CD14-positive monocyte (primary cell): ENCODE measurements around the gene DOCK6. TPM values are rescaled to one million over a fixed set of nuclear protein-coding genes. Genes with fewer than 3 reads are reported as not detected.

ENCODE experiments used
- DNase-seq, 3 donors: peaks; one replicate each; pipeline ENCODE4 v3.0.0-alpha.2; 2011 to 2022
- H2AFZ ChIP-seq: 2 replicates; pipeline ENCODE4 v1.6.0; 2012; ENCODE audit warnings: mild to moderate bottlenecking, low read depth, low read length, inconsistent platforms; ENCODE audit not compliant: insufficient read depth, poor library complexity, severe bottlenecking
- H3K27ac ChIP-seq, 2 donors: 1 replicate in 1 of 2; 2 replicates in 1 of 2; pipeline ENCODE4 v1.5.1; 2012 to 2013; ENCODE audit warnings: low read length in 2 of 2, control low read depth in 1 of 2, inconsistent platforms in 1 of 2, low read depth in 1 of 2, mild to moderate bottlenecking in 1 of 2
- H3K27me3 ChIP-seq, 2 donors: one replicate each; pipeline versions ENCODE4 v1.6.0 to v1.6.1; 2011 to 2013; ENCODE audit warnings: low read length in 2 of 2; ENCODE audit not compliant: control insufficient read depth in 2 of 2, insufficient read depth in 2 of 2
- H3K36me3 ChIP-seq, 2 donors: replicated peaks in 1 of 2; 1 replicate in 1 of 2; 2 replicates in 1 of 2; pipeline versions ENCODE4 v1.5.1 to v1.6.1; 2012 to 2013; ENCODE audit warnings: low read length in 2 of 2, control low read depth in 1 of 2, inconsistent platforms in 1 of 2, mild to moderate bottlenecking in 1 of 2; ENCODE audit not compliant: insufficient read depth in 2 of 2, control insufficient read depth in 1 of 2
- H3K4me1 ChIP-seq, 2 donors: 1 replicate in 1 of 2; 2 replicates in 1 of 2; pipeline versions ENCODE4 v1.5.1 to v1.6.1; 2012 to 2013; ENCODE audit warnings: low read length in 2 of 2, control low read depth in 1 of 2, inconsistent platforms in 1 of 2, mild to moderate bottlenecking in 1 of 2, moderate library complexity in 1 of 2; ENCODE audit not compliant: insufficient read depth in 2 of 2, control insufficient read depth in 1 of 2
- H3K4me2 ChIP-seq: replicated peaks from 2 replicates; pipeline ENCODE3; 2012; ENCODE audit warnings: low read length, moderate library complexity, mild to moderate bottlenecking; ENCODE audit not compliant: poor library complexity, severe bottlenecking; ENCODE audit errors: extremely low read depth
- H3K4me3 ChIP-seq, 3 experiments: fragments of 200-600 bp in 1 of 3; sonication (generic) in 1 of 3; replicated peaks in 1 of 3; 1 replicate in 2 of 3; 2 replicates in 1 of 3; pipeline ENCODE4 v1.5.1; 2011 to 2013; ENCODE audit warnings: low read length in 3 of 3, mild to moderate bottlenecking in 3 of 3, control low read depth in 2 of 3, low read depth in 2 of 3, inconsistent platforms in 1 of 3, moderate library complexity in 1 of 3
- H3K79me2 ChIP-seq: 2 replicates; pipeline ENCODE4 v1.6.0; 2012; ENCODE audit warnings: mild to moderate bottlenecking, control low read depth, inconsistent platforms, low read length, moderate library complexity; ENCODE audit not compliant: insufficient read depth
- H3K9ac ChIP-seq: 2 replicates; pipeline ENCODE4 v1.6.0; 2017; ENCODE audit warnings: low read length, mild to moderate bottlenecking; ENCODE audit not compliant: insufficient read depth, poor library complexity, severe bottlenecking
- H3K9me3 ChIP-seq, 2 donors: replicated peaks in 1 of 2; 1 replicate in 1 of 2; 2 replicates in 1 of 2; pipeline versions ENCODE4 v1.5.1 to v1.6.1; 2012 to 2013; ENCODE audit warnings: low read length in 2 of 2, control low read depth in 1 of 2; ENCODE audit not compliant: control insufficient read depth in 1 of 2, insufficient read depth in 1 of 2
- H4K20me1 ChIP-seq: 2 replicates; pipeline ENCODE4 v1.6.0; 2012; ENCODE audit warnings: mild to moderate bottlenecking, low read length, control low read depth, moderate library complexity; ENCODE audit not compliant: insufficient read depth
- H3K27ac Mint-ChIP-seq, 7 donors: one replicate each; pipeline ENCODE4 v1.8.0; 2020; ENCODE audit warnings: mild to moderate bottlenecking in 7 of 7, mixed read lengths in 7 of 7, moderate library complexity in 6 of 7, inconsistent platforms in 2 of 7
- H3K27me3 Mint-ChIP-seq, 3 donors: one replicate each; pipeline ENCODE4 v1.8.0; 2021 to 2022; ENCODE audit warnings: low read depth in 3 of 3, mild to moderate bottlenecking in 3 of 3, mixed read lengths in 3 of 3, moderate library complexity in 3 of 3, inconsistent platforms in 1 of 3
- H3K36me3 Mint-ChIP-seq, 2 donors: one replicate each; pipeline ENCODE4 v1.8.0; 2020; ENCODE audit warnings: mixed read lengths in 2 of 2, inconsistent platforms in 1 of 2, mild to moderate bottlenecking in 1 of 2
- H3K4me1 Mint-ChIP-seq: one replicate; pipeline ENCODE4 v1.8.0; 2020; ENCODE audit warnings: mild to moderate bottlenecking, mixed read lengths
- H3K4me3 Mint-ChIP-seq, 2 donors: one replicate each; pipeline ENCODE4 v1.8.0; 2020; ENCODE audit warnings: mild to moderate bottlenecking in 2 of 2, mixed read lengths in 2 of 2, moderate library complexity in 1 of 2
- H3K9me3 Mint-ChIP-seq, 7 donors: one replicate each; pipeline ENCODE4 v1.8.0; 2020 to 2022; ENCODE audit warnings: mixed read lengths in 7 of 7, mild to moderate bottlenecking in 6 of 7, moderate library complexity in 6 of 7, inconsistent platforms in 2 of 7
- WGBS: methylation state at CpG from one replicate; pipeline ENCODE4 v1.1.5; 2013; ENCODE audit warnings: missing lambda C conversion rate; ENCODE audit not compliant: insufficient coverage; 5-methylcytosine and 5-hydroxymethylcytosine counted together
- intact Hi-C, 2 donors: fragments of 100-400 bp; cut with micrococcal nuclease; formaldehyde crosslinking; loops; one replicate each; pipeline versions ENCODE4 v1.15.0 to v1.15.1; 2023
- polyA plus RNA-seq, 3 donors: library from polyadenylated mRNA; depleted of rRNA in 1 of 3; unstranded in 2 of 3; stranded (reverse) in 1 of 3; fragments of 300-500 nt in 2 of 3; fragments of >200 nt in 1 of 3; fragmentation: Illumina TruSeq in 2 of 3; gene quantifications; 1 replicate in 2 of 3; 2 replicates in 1 of 3; pipeline ENCODE4 v1.2.3, GENCODE V29; 2012 to 2021
- TF ChIP-seq, protein P1 (sequence below): fragments of 200-600 bp; IDR thresholded peaks from one replicate; pipeline ENCODE4 v1.8.0; 2022; ENCODE audit warnings: antibody characterized with exemption, mild to moderate bottlenecking

DOCK6 gene
- polyA plus RNA-seq, 3 donors, result 0.03 to 0.93 (median 0.18) TPM

DNA sequence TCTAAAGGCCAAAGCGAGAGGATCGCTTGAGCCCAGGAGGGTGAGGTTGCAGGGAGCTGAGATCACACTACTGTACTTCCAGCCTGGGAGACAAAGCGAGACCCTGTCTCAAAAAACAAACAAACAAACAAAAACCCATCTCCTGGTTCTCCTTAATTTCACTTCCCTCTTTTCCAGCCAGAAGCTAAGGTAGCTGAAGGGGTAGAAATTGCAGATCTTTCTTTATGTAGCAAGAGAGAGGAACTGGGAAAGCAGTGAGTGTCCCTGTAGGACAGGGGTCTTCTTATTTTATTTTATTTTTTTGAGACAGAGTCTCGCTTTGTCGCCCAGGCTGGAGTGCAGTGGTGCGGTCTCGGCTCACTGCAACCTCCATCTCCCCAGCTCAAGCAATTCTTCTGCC lies 29.1 kb upstream of the DOCK6 start:
- Mint-ChIP-seq H3K27me3 (peaks cover 17 to 25% (median 18%) of the 10 kb centered on the region in 3 donors), H3K4me3 (no peak overlapping the region), H3K27ac (peak overlapping the region in 5 of 7 donors; percentile 14 to 95 (median 71)), H3K4me1 (peaks cover 60% of the 10 kb centered on the region), H3K36me3 (no peaks in the 10 kb centered on the region), H3K9me3 (no peaks in the 10 kb centered on the region)
- Histone ChIP-seq H3K36me3 (no peaks in the 10 kb centered on the region), H2AFZ (no peak overlapping the region), H3K27ac (peak overlapping the region in 1 of 2 donors; percentile 10), H3K4me3 (no peak overlapping the region), H3K9ac (no peak overlapping the region), H3K27me3 (peaks cover 0 to 9% of the 10 kb centered on the region in 2 donors), H3K4me2 (no peak overlapping the region), H3K9me3 (no peaks in the 10 kb centered on the region), H3K4me1 (peaks cover 60 to 61% of the 10 kb centered on the region in 2 donors), H4K20me1 (no peaks in the 10 kb centered on the region), H3K79me2 (no peaks in the 10 kb centered on the region)
- TF ChIP-seq, protein P1, sequence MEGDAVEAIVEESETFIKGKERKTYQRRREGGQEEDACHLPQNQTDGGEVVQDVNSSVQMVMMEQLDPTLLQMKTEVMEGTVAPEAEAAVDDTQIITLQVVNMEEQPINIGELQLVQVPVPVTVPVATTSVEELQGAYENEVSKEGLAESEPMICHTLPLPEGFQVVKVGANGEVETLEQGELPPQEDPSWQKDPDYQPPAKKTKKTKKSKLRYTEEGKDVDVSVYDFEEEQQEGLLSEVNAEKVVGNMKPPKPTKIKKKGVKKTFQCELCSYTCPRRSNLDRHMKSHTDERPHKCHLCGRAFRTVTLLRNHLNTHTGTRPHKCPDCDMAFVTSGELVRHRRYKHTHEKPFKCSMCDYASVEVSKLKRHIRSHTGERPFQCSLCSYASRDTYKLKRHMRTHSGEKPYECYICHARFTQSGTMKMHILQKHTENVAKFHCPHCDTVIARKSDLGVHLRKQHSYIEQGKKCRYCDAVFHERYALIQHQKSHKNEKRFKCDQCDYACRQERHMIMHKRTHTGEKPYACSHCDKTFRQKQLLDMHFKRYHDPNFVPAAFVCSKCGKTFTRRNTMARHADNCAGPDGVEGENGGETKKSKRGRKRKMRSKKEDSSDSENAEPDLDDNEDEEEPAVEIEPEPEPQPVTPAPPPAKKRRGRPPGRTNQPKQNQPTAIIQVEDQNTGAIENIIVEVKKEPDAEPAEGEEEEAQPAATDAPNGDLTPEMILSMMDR, result no peak
- no CpG with 5 or more reads among the region's 7 CpGs for WGBS
- intact Hi-C loops, result loop anchor here in 1 of 2 donors (5.0 to 10.0 kb wide), 3 partner anchors 91 to 273 kb away; partner anchors contain the start of genes ELAVL3 and EPOR
- peak in 2 of 3 donors; percentile 32 to 34 for DNase-seq

- no peak overlapping the region for H3K4me3 Mint-ChIP-seq
- WGBS, result no CpG with 5 or more reads among the region's 4 CpGs
- peaks cover 0 to 14% of the 10 kb centered on the region in 2 donors for H3K27me3 ChIP-seq
Measured at GRCh38 chr19:11290256-11290655, 27.9 kb upstream of the DOCK6 start.

More at GRCh38 chr19:11290256-11290655, 27.9 kb upstream of the DOCK6 start:
- Mint-ChIP-seq H3K4me1 (peaks cover 48% of the 10 kb centered on the region), H3K27me3 (peaks cover 19 to 32% (median 27%) of the 10 kb centered on the region in 3 donors), H3K9me3 (peaks cover 0 to 1% (median 0%) of the 10 kb centered on the region in 7 donors), H3K36me3 (no peaks in the 10 kb centered on the region), H3K27ac (no peak overlapping the region)
- no peak for DNase-seq
- Histone ChIP-seq H3K4me3 (no peak overlapping the region), H3K4me1 (peaks cover 49 to 50% of the 10 kb centered on the region in 2 donors), H3K79me2 (no peaks in the 10 kb centered on the region), H4K20me1 (no peaks in the 10 kb centered on the region), H3K4me2 (no peak overlapping the region), H3K9me3 (no peaks in the 10 kb centered on the region), H3K36me3 (no peaks in the 10 kb centered on the region), H3K27ac (no peak overlapping the region), H3K9ac (no peak overlapping the region), H2AFZ (no peak overlapping the region)
- intact Hi-C loops, result loop anchor here in 1 of 2 donors (5.0 to 10.0 kb wide), 3 partner anchors 92 to 275 kb away; partner anchors contain the start of genes ELAVL3 and EPOR
- TF ChIP-seq, protein P1, result no peak
